ENCODE data around the gene PERCC1.
"Not testable (repeated sequence)": the region's sequence is repeated elsewhere in the genome, so short reads cannot be mapped to it uniquely, and the experiment has no call there.

PERCC1 gene

GRCh38 chr16:1433263-1433560 lies 2.3 kb downstream of the PERCC1 start:
- in situ Hi-C loops (cut with MboI; ENCODE audit: low sequenced_read_pairs) = no loop called here

GRCh38 chr16:1433756-1434155 lies 2.9 kb downstream of the PERCC1 start:
- in situ Hi-C loops (cut with MboI; ENCODE audit: low sequenced_read_pairs) = no loop called here

- in situ Hi-C loops (cut with MboI; ENCODE audit: low sequenced_read_pairs) = no loop called here
Measured at GRCh38 chr16:1434644-1435592, 4.0 kb downstream of the PERCC1 start.

GRCh38 chr16:1435921-1436697 lies 5.2 kb downstream of the PERCC1 start:
- in situ Hi-C loops (cut with MboI; ENCODE audit: low sequenced_read_pairs) = no loop called here

GRCh38 chr16:1436731-1437355 lies 6.0 kb downstream of the PERCC1 start:
- in situ Hi-C loops (cut with MboI; ENCODE audit: low sequenced_read_pairs) = no loop called here

- in situ Hi-C loops (cut with MboI; ENCODE audit: low sequenced_read_pairs) = no loop called here
Measured at GRCh38 chr16:1437606-1438005, 6.7 kb downstream of the PERCC1 start.

- in situ Hi-C loops (cut with MboI; ENCODE audit: low sequenced_read_pairs) = no loop called here
Measured at GRCh38 chr16:1438229-1439057, 7.6 kb downstream of the PERCC1 start.

- in situ Hi-C loops (cut with MboI; ENCODE audit: low sequenced_read_pairs) = no loop called here
Measured at GRCh38 chr16:1439058-1439698, 8.3 kb downstream of the PERCC1 start.

GRCh38 chr16:1439699-1440074 lies 8.8 kb downstream of the PERCC1 start:
- in situ Hi-C loops (cut with MboI; ENCODE audit: low sequenced_read_pairs) = not testable (repeated sequence)

GRCh38 chr16:1441391-1441829 lies 10.5 kb downstream of the PERCC1 start:
- in situ Hi-C loops (cut with MboI; ENCODE audit: low sequenced_read_pairs) = no loop called here

- in situ Hi-C loops (cut with MboI; ENCODE audit: low sequenced_read_pairs) = no loop called here
Measured at GRCh38 chr16:1442697-1443096, 11.8 kb downstream of the PERCC1 start.

- in situ Hi-C loops (cut with MboI; ENCODE audit: low sequenced_read_pairs) = no loop called here
Measured at GRCh38 chr16:1443403-1443973, 12.6 kb downstream of the PERCC1 start.

GRCh38 chr16:1443980-1444729 lies 13.3 kb downstream of the PERCC1 start, which contains the start of gene CCDC154:
Gene CCDC154, minus strand, starts transcription at chr16:1444556. Its CDS starts 234 bp downstream, at chr16:1444322.
- in situ Hi-C loops (cut with MboI; ENCODE audit: low sequenced_read_pairs) = no loop called here

GRCh38 chr16:1444730-1445517 lies 14.0 kb downstream of the PERCC1 start:
- in situ Hi-C loops (cut with MboI; ENCODE audit: low sequenced_read_pairs) = no loop called here

- in situ Hi-C loops (cut with MboI; ENCODE audit: low sequenced_read_pairs) = no loop called here
Measured at GRCh38 chr16:1445518-1446203, 14.8 kb downstream of the PERCC1 start.

- in situ Hi-C loops (cut with MboI; ENCODE audit: low sequenced_read_pairs) = no loop called here
Measured at GRCh38 chr16:1446296-1447080, 15.6 kb downstream of the PERCC1 start.

- in situ Hi-C loops (cut with MboI; ENCODE audit: low sequenced_read_pairs) = no loop called here
Measured at GRCh38 chr16:1447965-1448364, 17.1 kb downstream of the PERCC1 start.
